ENCODE results near the gene HDAC4. TPM values are rescaled to one million over a fixed set of nuclear protein-coding genes. Genes with fewer than 3 reads are reported as not detected.
A peak's percentile ranks its signal among the peaks of the same experiment; 100 is the strongest.
"Not testable (repeated sequence)": the region's sequence is repeated elsewhere in the genome, so short reads cannot be mapped to it uniquely, and the experiment has no call there.

Gene HDAC4
- polyA plus RNA-seq, 1 donor (not counting 4 experiments of a cell fraction or from before 2014, with no cell fraction given): 2.9 TPM

GRCh38 chr2:239283288-239283945 lies 117.4 kb downstream of the HDAC4 start:
- H4K20me1 ChIP-seq (ENCODE audit: control insufficient read depth, extremely low read depth, insufficient read depth, low read length): peaks cover 7% of the 10 kb centered on the region
- dilution Hi-C loops (cut with MboI; ENCODE audit: extremely low pct_ligation_motif_present, low sequenced_read_pairs): no loop called here
- H3K4me2 ChIP-seq (ENCODE audit: control insufficient read depth, extremely low read depth, insufficient read depth, low read depth, low read length): no peak overlapping the region
- no peak overlapping the region for H2AFZ ChIP-seq (ENCODE audit: control insufficient read depth, low read length)
- H3K4me1 ChIP-seq (ENCODE audit: control insufficient read depth, extremely low read depth, insufficient read depth, low read length): peaks cover 14% of the 10 kb centered on the region
- peaks cover 0 to 2% of the 10 kb centered on the region in 2 experiments for H3K36me3 ChIP-seq (ENCODE audit: control insufficient read depth in 2 of 2, extremely low read depth in 1 of 2, insufficient read depth in 2 of 2, low read length in 2 of 2)
- no peaks in the 10 kb centered on the region for H3K9me1 ChIP-seq (ENCODE audit: control insufficient read depth, extremely low read depth, insufficient read depth, low read length)
- H3K27me3 ChIP-seq (ENCODE audit: control insufficient read depth, extremely low read depth, insufficient read depth, low read length): no peaks in the 10 kb centered on the region
- no peak overlapping the region for H3K4me3 ChIP-seq (ENCODE audit: control insufficient read depth in 2 of 3, extremely low read depth in 1 of 3, insufficient read depth in 2 of 3, low read depth in 1 of 3, low read length in 3 of 3)
- no peaks in the 10 kb centered on the region for H3K79me2 ChIP-seq (ENCODE audit: control insufficient read depth, insufficient read depth, low read length)
- no peaks in the 10 kb centered on the region for H3K9me3 ChIP-seq (ENCODE audit: control insufficient read depth, low read depth, low read length)
- no peak for FAIRE-seq
- no peak overlapping the region for H3K27ac ChIP-seq (ENCODE audit: control insufficient read depth, insufficient read depth, low read length)
- TF ChIP-seq CTCF (optimal IDR thresholded peaks at IDR 0.05 in 1 of 3, IDR thresholded peaks at IDR 0.05 in 1 of 3, conservative IDR thresholded peaks at IDR 0.05 in 1 of 3; ENCODE audit: extremely low read depth in 1 of 3, insufficient read depth in 2 of 3, low read length in 3 of 3) (no peak), EZH2 (IDR thresholded peaks at IDR 0.05; ENCODE audit: low read length) (no peak)
- no peak for DNase-seq (ENCODE audit: low read depth, low spot score)
- H3K9ac ChIP-seq (ENCODE audit: control insufficient read depth, extremely low read depth, insufficient read depth, low read length): no peak overlapping the region

GRCh38 chr2:239282448-239283287 lies 118.2 kb downstream of the HDAC4 start:
- Histone ChIP-seq H3K9me3 (ENCODE audit: control insufficient read depth, low read depth, low read length) (no peaks in the 10 kb centered on the region), H3K9ac (ENCODE audit: control insufficient read depth, extremely low read depth, insufficient read depth, low read length) (no peak overlapping the region), H3K9me1 (ENCODE audit: control insufficient read depth, extremely low read depth, insufficient read depth, low read length) (no peaks in the 10 kb centered on the region), H3K4me2 (ENCODE audit: control insufficient read depth, extremely low read depth, insufficient read depth, low read depth, low read length) (no peak overlapping the region), H3K27ac (ENCODE audit: control insufficient read depth, insufficient read depth, low read length) (no peak overlapping the region), H3K4me1 (ENCODE audit: control insufficient read depth, extremely low read depth, insufficient read depth, low read length) (peaks cover 14% of the 10 kb centered on the region), H3K27me3 (ENCODE audit: control insufficient read depth, extremely low read depth, insufficient read depth, low read length) (no peaks in the 10 kb centered on the region), H3K4me3 (ENCODE audit: control insufficient read depth in 2 of 3, extremely low read depth in 1 of 3, insufficient read depth in 2 of 3, low read depth in 1 of 3, low read length in 3 of 3) (no peak overlapping the region), H4K20me1 (ENCODE audit: control insufficient read depth, extremely low read depth, insufficient read depth, low read length) (peaks cover 7% of the 10 kb centered on the region), H2AFZ (ENCODE audit: control insufficient read depth, low read length) (no peak overlapping the region), H3K79me2 (ENCODE audit: control insufficient read depth, insufficient read depth, low read length) (no peaks in the 10 kb centered on the region), H3K36me3 (ENCODE audit: control insufficient read depth in 2 of 2, extremely low read depth in 1 of 2, insufficient read depth in 2 of 2, low read length in 2 of 2) (peaks cover 0 to 2% of the 10 kb centered on the region in 2 experiments)
- FAIRE-seq: no peak
- no peak for TF ChIP-seq CTCF (optimal IDR thresholded peaks at IDR 0.05 in 1 of 3, IDR thresholded peaks at IDR 0.05 in 1 of 3, conservative IDR thresholded peaks at IDR 0.05 in 1 of 3; ENCODE audit: extremely low read depth in 1 of 3, insufficient read depth in 2 of 3, low read length in 3 of 3)
- TF ChIP-seq EZH2 (IDR thresholded peaks at IDR 0.05; ENCODE audit: low read length): no peak
- dilution Hi-C loops (cut with MboI; ENCODE audit: extremely low pct_ligation_motif_present, low sequenced_read_pairs): no loop called here
- no peak for DNase-seq (ENCODE audit: low read depth, low spot score)

- H3K27me3 ChIP-seq (ENCODE audit: control insufficient read depth, extremely low read depth, insufficient read depth, low read length); FAIRE-seq; DNase-seq (ENCODE audit: low read depth, low spot score); H3K79me2 ChIP-seq (ENCODE audit: control insufficient read depth, insufficient read depth, low read length); H3K9ac ChIP-seq (ENCODE audit: control insufficient read depth, extremely low read depth, insufficient read depth, low read length); dilution Hi-C loops (cut with MboI; ENCODE audit: extremely low pct_ligation_motif_present, low sequenced_read_pairs); H3K4me3 ChIP-seq (ENCODE audit: control insufficient read depth in 2 of 3, extremely low read depth in 1 of 3, insufficient read depth in 2 of 3, low read depth in 1 of 3, low read length in 3 of 3); H2AFZ ChIP-seq (ENCODE audit: control insufficient read depth, low read length); H3K36me3 ChIP-seq (ENCODE audit: control insufficient read depth in 2 of 2, extremely low read depth in 1 of 2, insufficient read depth in 2 of 2, low read length in 2 of 2); H3K9me1 ChIP-seq (ENCODE audit: control insufficient read depth, extremely low read depth, insufficient read depth, low read length); H4K20me1 ChIP-seq (ENCODE audit: control insufficient read depth, extremely low read depth, insufficient read depth, low read length); H3K9me3 ChIP-seq (ENCODE audit: control insufficient read depth, low read depth, low read length): not testable (repeated sequence)
- Histone ChIP-seq H3K27ac (ENCODE audit: control insufficient read depth, insufficient read depth, low read length) (peak overlapping the region; percentile 31), H3K4me1 (ENCODE audit: control insufficient read depth, extremely low read depth, insufficient read depth, low read length) (peaks cover 21% of the 10 kb centered on the region), H3K4me2 (ENCODE audit: control insufficient read depth, extremely low read depth, insufficient read depth, low read depth, low read length) (peak overlapping the region; percentile 37)
These were observed 120.4 kb downstream of the HDAC4 start for GRCh38 chr2:239280296-239281017.
